Measurements from ENCODE around the gene C2CD2. TPM values are rescaled to one million over a fixed set of nuclear protein-coding genes. Genes with fewer than 3 reads are reported as not detected.

Gene C2CD2
- total and polyA plus RNA-seq, 2 donors (not counting 3 experiments of a cell fraction or from before 2014, with no cell fraction given), result 32.6 to 41.2 TPM

DNA sequence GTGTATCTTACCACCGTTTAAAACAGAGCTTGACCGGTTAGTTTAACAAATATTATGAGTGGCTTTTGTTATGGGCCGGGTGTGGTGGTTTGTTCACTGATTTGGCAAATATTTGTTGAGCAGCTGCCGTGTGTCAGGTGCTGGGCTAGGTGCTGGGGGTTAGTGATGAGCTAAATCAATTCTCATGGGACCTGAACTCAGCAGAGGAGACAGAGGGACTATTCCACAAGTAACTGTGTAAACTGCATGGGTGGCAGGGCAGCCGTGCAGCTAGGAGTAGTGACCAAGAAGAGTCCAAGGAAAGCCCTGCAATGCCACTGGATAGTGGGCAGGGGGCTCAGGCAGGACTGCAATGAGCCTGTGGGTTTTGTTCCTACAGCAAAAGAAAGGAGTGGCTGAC is 11.2 kb upstream of the C2CD2 start:
- POLR2A ChIA-PET, result no interaction called here
- BruUV-seq (replicated peaks), result no TSS peak
- FAIRE-seq, result no peak

More for the DNA sequence above, 11.2 kb upstream of the C2CD2 start:
- no peaks in the 10 kb centered on the region for H4K20me1 ChIP-seq (replicated peaks; ENCODE audit: control insufficient read depth, extremely low read depth, insufficient read depth, low read length)
- no peaks in the 10 kb centered on the region for H3K79me2 ChIP-seq (ENCODE audit: control insufficient read depth, insufficient read depth, low read length)
- no peaks in the 10 kb centered on the region for H3K9me3 ChIP-seq (replicated peaks; ENCODE audit: control insufficient read depth, insufficient read depth, low read length)
- dilution Hi-C loops (cut with MboI; ENCODE audit: extremely low pct_ligation_motif_present, low sequenced_read_pairs), result no loop called here
- no peak overlapping the region for H3K27ac ChIP-seq (ENCODE audit: insufficient read depth, low read depth, low read length)
- H2AFZ ChIP-seq (ENCODE audit: low read depth, low read length), result no peak overlapping the region
- H3K4me2 ChIP-seq (ENCODE audit: insufficient read depth, low read length), result no peak overlapping the region
- intact Hi-C loops (cut with micrococcal nuclease), result no loop called here
- no peaks in the 10 kb centered on the region for H3K9me1 ChIP-seq (replicated peaks; ENCODE audit: control insufficient read depth, extremely low read depth, insufficient read depth, low read length)
- H3K9ac ChIP-seq (replicated peaks; ENCODE audit: extremely low read depth, insufficient read depth, low read length), result no peak overlapping the region
- H3K27me3 ChIP-seq (ENCODE audit: control insufficient read depth in 2 of 2, insufficient read depth in 2 of 2, low read length in 2 of 2), result no peaks in the 10 kb centered on the region
- TF ChIP-seq FOS (IDR thresholded peaks at IDR 0.05; ENCODE audit: borderline replicate concordance, insufficient read depth, low read length) (no peak), GATA2 (IDR thresholded peaks at IDR 0.05; ENCODE audit: insufficient read depth, insufficient read length, low read depth, low read length) (no peak), POLR2A (IDR thresholded peaks at IDR 0.05; ENCODE audit: low read depth, low read length) (no peak), JUN (IDR thresholded peaks at IDR 0.05; ENCODE audit: borderline replicate concordance, insufficient read depth, insufficient read length, low read depth) (no peak), EZH2 (IDR thresholded peaks at IDR 0.05; ENCODE audit: borderline replicate concordance, low read depth, low read length, severe bottlenecking) (no peak), POLR2AphosphoS5 (IDR thresholded peaks at IDR 0.05; ENCODE audit: insufficient read depth, low read depth, low read length) (no peak), MYC (IDR thresholded peaks at IDR 0.05; ENCODE audit: low read depth, low read length) (no peak)
- TF ChIP-seq, protein P1, sequence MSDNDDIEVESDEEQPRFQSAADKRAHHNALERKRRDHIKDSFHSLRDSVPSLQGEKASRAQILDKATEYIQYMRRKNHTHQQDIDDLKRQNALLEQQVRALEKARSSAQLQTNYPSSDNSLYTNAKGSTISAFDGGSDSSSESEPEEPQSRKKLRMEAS (IDR thresholded peaks at IDR 0.05; ENCODE audit: insufficient read depth, insufficient read length), result no peak
- TF ChIP-seq, protein P2, sequence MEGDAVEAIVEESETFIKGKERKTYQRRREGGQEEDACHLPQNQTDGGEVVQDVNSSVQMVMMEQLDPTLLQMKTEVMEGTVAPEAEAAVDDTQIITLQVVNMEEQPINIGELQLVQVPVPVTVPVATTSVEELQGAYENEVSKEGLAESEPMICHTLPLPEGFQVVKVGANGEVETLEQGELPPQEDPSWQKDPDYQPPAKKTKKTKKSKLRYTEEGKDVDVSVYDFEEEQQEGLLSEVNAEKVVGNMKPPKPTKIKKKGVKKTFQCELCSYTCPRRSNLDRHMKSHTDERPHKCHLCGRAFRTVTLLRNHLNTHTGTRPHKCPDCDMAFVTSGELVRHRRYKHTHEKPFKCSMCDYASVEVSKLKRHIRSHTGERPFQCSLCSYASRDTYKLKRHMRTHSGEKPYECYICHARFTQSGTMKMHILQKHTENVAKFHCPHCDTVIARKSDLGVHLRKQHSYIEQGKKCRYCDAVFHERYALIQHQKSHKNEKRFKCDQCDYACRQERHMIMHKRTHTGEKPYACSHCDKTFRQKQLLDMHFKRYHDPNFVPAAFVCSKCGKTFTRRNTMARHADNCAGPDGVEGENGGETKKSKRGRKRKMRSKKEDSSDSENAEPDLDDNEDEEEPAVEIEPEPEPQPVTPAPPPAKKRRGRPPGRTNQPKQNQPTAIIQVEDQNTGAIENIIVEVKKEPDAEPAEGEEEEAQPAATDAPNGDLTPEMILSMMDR (IDR thresholded peaks at IDR 0.05; ENCODE audit: extremely low read depth in 1 of 2, insufficient read depth in 1 of 2, low read depth in 1 of 2, low read length in 2 of 2), result no peak
- H3K36me3 ChIP-seq (ENCODE audit: control insufficient read depth in 2 of 2, extremely low read depth in 1 of 2, insufficient read depth in 2 of 2, low read length in 2 of 2), result no peaks in the 10 kb centered on the region
- peaks cover 21% of the 10 kb centered on the region for H3K4me1 ChIP-seq (ENCODE audit: control insufficient read depth, extremely low read depth, insufficient read depth, low read length)
- H3K4me3 ChIP-seq (replicated peaks in 1 of 3; ENCODE audit: insufficient read depth in 1 of 3, low read depth in 1 of 3, low read length in 3 of 3), result no peak overlapping the region
- DNase-seq (ENCODE audit: low read depth, low spot score), result no peak
- CTCF ChIA-PET, result no interaction called here

Data from endothelial cell of umbilical vein (primary cell).